Muscle layer of colon (tissue), 2 donors: Measurements from ENCODE around the gene ATP8B1.

Experiments
- H3K27ac ChIP-seq: one replicate; pipeline ENCODE4 v1.7.0; 2013; ENCODE audit warnings: low read depth, mild to moderate bottlenecking, low read length, moderate library complexity
- H3K27me3 ChIP-seq, 2 donors: one replicate each; pipeline ENCODE4 v1.7.0; 2013; ENCODE audit warnings: low read length in 2 of 2, mild to moderate bottlenecking in 2 of 2; ENCODE audit not compliant: insufficient read depth in 2 of 2, control insufficient read depth in 1 of 2
- H3K36me3 ChIP-seq: one replicate; pipeline ENCODE4 v1.7.0; 2013; ENCODE audit warnings: mild to moderate bottlenecking, low read length; ENCODE audit not compliant: insufficient read depth
- H3K4me1 ChIP-seq: one replicate; pipeline ENCODE4 v1.7.0; 2013; ENCODE audit warnings: mild to moderate bottlenecking, low read length; ENCODE audit not compliant: insufficient read depth
- H3K4me3 ChIP-seq, 2 donors: one replicate each; pipeline ENCODE4 v1.7.0; 2013; ENCODE audit warnings: low read length in 2 of 2, low read depth in 1 of 2, mild to moderate bottlenecking in 1 of 2, moderate library complexity in 1 of 2
- H3K9ac ChIP-seq: one replicate; pipeline ENCODE4 v1.7.0; 2013; ENCODE audit warnings: low read length
- H3K9me3 ChIP-seq: one replicate; pipeline ENCODE4 v1.7.0; 2013; ENCODE audit warnings: mild to moderate bottlenecking, low read length
- donor health status: abdominal sarcoma.
- donor health status: Adenocarcinoma of cecum.

Gene ATP8B1

GRCh38 chr18:57709335-57709734, 93.8 kb downstream of the ATP8B1 start:
- no peaks in the 10 kb centered on the region for H3K9me3 ChIP-seq
- H3K4me3 ChIP-seq: no peak overlapping the region
- no peak overlapping the region for H3K9ac ChIP-seq
- no peaks in the 10 kb centered on the region for H3K36me3 ChIP-seq
- H3K27me3 ChIP-seq: no peaks in the 10 kb centered on the region
- H3K4me1 ChIP-seq: peaks cover 8% of the 10 kb centered on the region
- H3K27ac ChIP-seq: no peak overlapping the region

DNA sequence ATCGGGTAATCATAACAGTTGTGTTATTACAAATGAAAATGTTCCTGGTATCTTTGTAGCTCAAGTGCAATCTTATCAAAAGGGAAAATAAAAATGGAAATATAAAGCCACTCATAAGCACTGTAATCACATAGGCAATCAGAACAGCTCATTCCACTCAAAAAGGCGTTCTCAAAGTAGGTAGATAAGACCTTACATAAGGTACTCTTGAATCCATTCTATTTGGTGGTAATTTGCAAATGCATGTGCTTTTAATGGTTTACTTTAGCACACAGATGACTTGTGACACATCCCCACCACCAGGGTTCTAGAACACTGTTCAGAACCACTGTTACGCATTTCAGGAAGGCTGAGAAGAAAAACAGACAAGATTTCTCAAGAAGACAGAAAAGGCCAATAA, 94.8 kb downstream of the ATP8B1 start:
- Histone ChIP-seq H3K27me3 (no peaks in the 10 kb centered on the region), H3K27ac (no peak overlapping the region), H3K9ac (no peak overlapping the region), H3K4me3 (no peak overlapping the region), H3K9me3 (no peaks in the 10 kb centered on the region), H3K36me3 (no peaks in the 10 kb centered on the region), H3K4me1 (peaks cover 8% of the 10 kb centered on the region)

DNA sequence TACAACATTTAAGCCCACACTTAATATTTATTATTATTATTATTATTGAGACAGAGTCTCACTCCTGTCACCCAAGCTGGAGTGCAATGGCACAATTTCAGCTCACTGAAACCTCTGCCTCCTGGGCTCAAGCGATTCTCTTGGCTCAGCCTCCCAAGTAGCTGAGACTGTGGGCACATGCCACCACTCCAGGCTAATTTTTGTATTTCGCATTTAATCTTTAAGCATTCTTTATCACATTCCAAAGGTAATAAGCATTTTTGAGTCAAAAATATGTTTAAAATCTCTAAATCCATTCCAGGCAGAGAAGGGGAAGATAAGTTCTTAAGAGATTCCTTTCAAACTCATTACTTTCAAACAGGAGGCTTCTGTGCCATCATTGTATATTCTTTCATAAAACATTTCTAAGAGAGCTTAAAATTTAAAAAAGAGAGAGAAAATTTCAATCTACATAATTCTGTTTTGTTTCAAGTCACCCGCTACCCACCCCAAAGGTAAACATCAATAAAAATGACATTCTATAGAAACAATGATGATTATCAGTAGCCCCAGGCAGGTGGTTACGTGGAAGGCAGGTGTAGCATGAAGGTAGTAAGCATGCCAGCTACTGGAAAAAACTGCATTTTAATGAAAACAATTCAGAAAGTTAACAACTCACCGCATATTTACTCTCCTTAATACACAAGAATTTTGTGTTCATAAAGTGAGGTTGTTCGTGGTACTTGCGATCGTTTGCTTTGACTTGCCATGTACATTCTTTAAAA, 97.1 kb downstream of the ATP8B1 start:
- Histone ChIP-seq H3K36me3 (no peaks in the 10 kb centered on the region), H3K9ac (no peak overlapping the region), H3K9me3 (no peaks in the 10 kb centered on the region)

DNA sequence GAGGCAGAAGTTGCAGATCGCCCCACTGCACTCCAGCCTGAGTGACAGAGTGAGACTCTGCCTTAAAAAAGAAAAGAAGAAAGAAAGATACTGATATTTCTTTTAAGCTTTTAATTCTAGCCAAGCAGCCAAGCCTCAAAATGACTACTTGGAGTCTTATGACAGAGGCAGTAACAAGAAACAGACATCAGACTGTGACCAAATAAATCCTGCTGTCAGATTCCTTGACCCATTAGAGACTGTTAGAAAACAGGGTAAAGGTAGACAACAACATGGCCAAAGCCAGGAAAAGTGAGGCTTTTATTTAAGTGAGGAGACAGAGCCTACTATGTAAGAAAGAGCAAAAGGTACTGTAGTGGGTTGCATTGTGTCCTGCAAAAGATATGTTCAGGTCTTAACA, 98.1 kb downstream of the ATP8B1 start:
- H3K27me3 ChIP-seq: no peaks in the 10 kb centered on the region
- no peaks in the 10 kb centered on the region for H3K4me1 ChIP-seq
- no peak overlapping the region for H3K9ac ChIP-seq
- no peaks in the 10 kb centered on the region for H3K9me3 ChIP-seq
- H3K4me3 ChIP-seq: no peak overlapping the region
- no peak overlapping the region for H3K27ac ChIP-seq
- no peaks in the 10 kb centered on the region for H3K36me3 ChIP-seq

More for the DNA sequence above, 97.1 kb downstream of the ATP8B1 start:
- H3K4me1 ChIP-seq: no peaks in the 10 kb centered on the region
- H3K27me3 ChIP-seq: no peaks in the 10 kb centered on the region
- H3K4me3 ChIP-seq: no peak overlapping the region
- H3K27ac ChIP-seq: no peak overlapping the region

- no peaks in the 10 kb centered on the region for H3K27me3 ChIP-seq
- H3K4me3 ChIP-seq: no peak overlapping the region
- peaks cover 12% of the 10 kb centered on the region for H3K4me1 ChIP-seq
- no peaks in the 10 kb centered on the region for H3K9me3 ChIP-seq
- H3K36me3 ChIP-seq: no peaks in the 10 kb centered on the region
- no peak overlapping the region for H3K27ac ChIP-seq
- H3K9ac ChIP-seq: no peak overlapping the region
Observed at GRCh38 chr18:57698571-57699276, 104.4 kb downstream of the ATP8B1 start.

GRCh38 chr18:57697426-57697825, 105.7 kb downstream of the ATP8B1 start:
- Histone ChIP-seq H3K9ac (no peak overlapping the region), H3K4me1 (peaks cover 12% of the 10 kb centered on the region), H3K36me3 (no peaks in the 10 kb centered on the region), H3K27ac (no peak overlapping the region), H3K9me3 (no peaks in the 10 kb centered on the region), H3K27me3 (no peaks in the 10 kb centered on the region), H3K4me3 (no peak overlapping the region)

- Histone ChIP-seq H3K27me3 (no peaks in the 10 kb centered on the region), H3K4me3 (no peak overlapping the region), H3K27ac (no peak overlapping the region), H3K9ac (no peak overlapping the region), H3K9me3 (no peaks in the 10 kb centered on the region), H3K4me1 (peaks cover 12% of the 10 kb centered on the region), H3K36me3 (no peaks in the 10 kb centered on the region)
Observed at GRCh38 chr18:57696271-57696670, 106.8 kb downstream of the ATP8B1 start.

GRCh38 chr18:57691363-57691762, 111.8 kb downstream of the ATP8B1 start:
- H3K27ac ChIP-seq: no peak overlapping the region
- no peak overlapping the region for H3K9ac ChIP-seq
- no peaks in the 10 kb centered on the region for H3K9me3 ChIP-seq
- H3K4me3 ChIP-seq: no peak overlapping the region
- H3K4me1 ChIP-seq: no peaks in the 10 kb centered on the region
- H3K36me3 ChIP-seq: no peaks in the 10 kb centered on the region
- no peaks in the 10 kb centered on the region for H3K27me3 ChIP-seq

DNA sequence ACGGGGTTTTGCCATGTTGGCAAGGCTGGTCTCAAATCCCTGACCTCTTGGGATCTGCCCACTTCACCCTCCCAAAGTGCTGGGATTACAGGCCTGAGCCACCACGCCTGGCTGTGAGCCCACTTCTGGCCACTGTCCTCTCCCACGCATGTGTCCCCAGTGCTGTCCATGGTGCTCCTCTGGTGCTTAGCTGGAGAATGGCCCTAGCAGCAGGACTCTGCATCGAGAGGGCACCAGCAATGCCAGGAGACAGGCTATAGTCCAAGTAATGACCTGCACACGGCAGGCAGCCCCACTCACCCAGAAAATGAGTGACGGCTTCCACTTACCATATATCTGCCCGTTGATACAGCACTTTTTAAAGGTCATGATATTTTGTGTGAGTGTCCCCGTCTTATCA, 115.1 kb downstream of the ATP8B1 start:
- Histone ChIP-seq H3K27ac (no peak overlapping the region), H3K36me3 (no peaks in the 10 kb centered on the region), H3K9ac (no peak overlapping the region), H3K9me3 (no peaks in the 10 kb centered on the region), H3K27me3 (no peaks in the 10 kb centered on the region), H3K4me1 (no peaks in the 10 kb centered on the region), H3K4me3 (no peak overlapping the region)

GRCh38 chr18:57683470-57683869, 119.6 kb downstream of the ATP8B1 start:
- Histone ChIP-seq H3K4me1 (no peaks in the 10 kb centered on the region), H3K9me3 (no peaks in the 10 kb centered on the region), H3K36me3 (no peaks in the 10 kb centered on the region), H3K9ac (no peak overlapping the region), H3K4me3 (no peak overlapping the region), H3K27me3 (no peaks in the 10 kb centered on the region), H3K27ac (no peak overlapping the region)

DNA sequence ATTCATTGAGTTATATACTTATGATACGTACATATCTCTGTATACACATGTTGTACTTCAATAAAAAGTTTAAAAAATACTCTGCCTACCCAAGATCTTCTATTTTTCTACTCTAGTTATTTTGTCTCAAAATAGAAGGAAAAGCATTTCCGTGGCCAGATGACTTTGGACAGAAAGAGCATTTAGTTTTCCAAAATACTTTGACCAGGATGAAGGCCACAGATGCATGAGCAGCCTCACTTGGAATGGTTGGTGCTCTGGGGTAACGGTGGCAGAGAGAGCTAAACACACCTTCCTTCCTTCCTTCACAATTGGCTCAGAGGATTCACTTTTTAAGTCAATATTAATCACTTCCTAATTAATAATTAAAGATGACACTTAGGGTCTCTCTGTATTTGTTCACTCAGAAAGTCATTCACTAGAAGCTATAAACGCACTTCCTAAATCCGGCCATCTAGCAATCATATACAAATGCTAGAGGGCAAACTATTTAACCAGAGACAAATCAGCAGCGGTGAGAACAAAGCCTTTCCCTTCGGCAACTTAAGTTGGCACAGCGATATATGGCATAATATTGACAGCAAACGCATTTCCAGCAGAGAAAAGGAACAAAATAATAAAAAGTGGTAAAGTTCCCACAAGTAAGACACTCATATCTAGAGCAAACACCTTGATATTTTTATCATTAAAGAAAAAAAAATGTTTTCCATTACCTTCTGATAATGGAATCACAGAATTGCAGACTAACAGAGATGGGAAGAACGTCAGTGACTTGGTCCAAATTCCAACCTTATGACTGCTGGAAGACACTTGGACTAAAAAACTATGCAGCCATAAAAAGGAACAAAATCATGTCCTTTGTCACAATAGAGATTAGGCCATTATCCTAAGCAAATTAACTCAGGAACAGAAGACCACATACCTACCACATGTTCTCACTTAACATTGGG, 125.6 kb downstream of the ATP8B1 start:
- no peak overlapping the region for H3K9ac ChIP-seq
- no peak overlapping the region for H3K4me3 ChIP-seq
- no peaks in the 10 kb centered on the region for H3K36me3 ChIP-seq
- no peaks in the 10 kb centered on the region for H3K4me1 ChIP-seq
- no peak overlapping the region for H3K27ac ChIP-seq
- no peaks in the 10 kb centered on the region for H3K9me3 ChIP-seq
- H3K27me3 ChIP-seq: no peaks in the 10 kb centered on the region
